NCI-H82 treated with DMSO at 0.1 percent for 48 hours (cell line): ENCODE measurements around the gene ALX4.

Source experiments
- DNase-seq: peaks from one replicate; lab custom pipeline; 2025; ENCODE audit not compliant: unreplicated experiment; lab: John Stamatoyannopoulos, UW

Gene ALX4

GRCh38 chr11:44335919-44336318, 26.0 kb upstream of the ALX4 start:
- no peak for DNase-seq

DNA sequence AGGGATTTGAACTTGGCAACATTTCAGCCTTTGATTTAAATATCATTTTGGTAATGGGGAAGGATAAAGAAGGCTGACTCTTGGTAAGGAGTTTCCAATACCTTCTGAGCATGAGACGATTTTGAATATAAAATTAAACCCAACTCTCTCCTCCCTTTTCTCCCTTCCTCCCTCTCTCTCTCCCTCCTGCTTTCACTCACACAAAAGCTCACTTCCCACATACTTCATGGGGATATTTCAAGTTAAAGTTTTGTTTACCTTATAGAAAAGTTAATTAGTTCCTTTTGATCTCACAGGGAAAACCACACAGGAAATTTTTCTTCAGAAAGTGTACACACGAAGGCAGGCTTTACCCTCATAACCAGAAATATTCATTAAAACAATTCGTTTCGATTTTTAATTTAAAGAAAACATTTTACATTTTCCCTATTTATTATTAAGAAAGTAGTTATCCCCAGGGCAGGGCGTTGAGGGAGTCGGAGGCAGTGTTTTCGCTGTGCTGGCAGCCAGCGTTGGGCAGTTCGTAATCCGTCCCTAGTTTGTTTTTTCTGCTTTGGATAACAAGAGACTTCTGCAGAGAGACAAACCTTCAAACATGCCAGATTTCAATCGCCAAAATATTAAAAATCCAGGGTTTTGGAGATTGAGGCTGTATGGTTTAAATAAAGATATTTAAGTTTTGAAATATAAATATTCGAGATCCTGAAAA, 25.3 kb upstream of the ALX4 start:
- no peak for DNase-seq

- no peak for DNase-seq
Observed at GRCh38 chr11:44334356-44335004, 24.5 kb upstream of the ALX4 start.

DNA sequence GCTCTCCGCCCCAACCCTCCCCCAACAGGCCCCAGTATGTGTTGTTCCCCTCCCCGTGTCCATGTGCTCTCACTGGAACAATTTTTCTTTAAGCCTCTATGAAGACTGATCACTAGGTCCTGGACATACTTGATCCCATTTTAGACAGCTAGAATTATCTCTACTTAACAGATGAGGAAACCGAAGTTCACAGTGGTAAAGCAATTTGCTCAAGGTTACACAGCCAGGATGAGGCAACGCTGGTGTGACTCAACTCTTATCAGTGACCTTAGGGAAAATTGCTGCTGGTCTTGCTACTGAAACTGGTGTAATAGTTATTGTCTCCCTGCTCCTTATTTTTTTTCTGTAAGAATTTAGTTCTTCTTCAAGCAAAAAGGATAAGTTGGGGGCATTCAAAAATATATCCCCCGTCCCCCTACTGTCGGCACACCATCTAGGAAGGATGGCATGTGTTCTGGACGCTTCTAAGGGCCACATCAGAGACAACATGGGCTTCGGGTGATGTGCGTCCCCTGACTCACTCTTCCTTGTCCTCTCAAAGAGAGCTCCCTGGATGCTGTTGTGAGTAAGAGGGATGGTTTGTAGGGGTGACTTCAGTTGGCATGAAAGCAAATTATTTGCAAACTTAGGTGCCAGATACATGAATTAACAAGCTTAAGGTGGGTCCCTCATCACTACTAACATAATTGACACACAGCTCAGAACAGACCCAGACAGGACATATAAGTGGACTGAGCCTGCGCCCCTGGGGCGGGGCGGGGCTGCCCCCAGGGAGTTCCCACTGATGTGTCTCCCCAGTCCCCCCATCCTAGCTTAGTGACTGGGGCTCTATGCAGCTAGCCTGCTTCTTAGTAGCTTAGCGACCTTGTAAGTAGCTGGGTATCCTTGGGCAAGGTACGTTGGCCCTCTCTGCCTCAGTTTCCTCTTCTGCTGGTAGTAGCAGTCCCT, 23.6 kb upstream of the ALX4 start:
- DNase-seq: no peak

GRCh38 chr11:44332665-44333064, 22.7 kb upstream of the ALX4 start:
- no peak for DNase-seq

- no peak for DNase-seq
Observed at GRCh38 chr11:44329472-44330230, 19.7 kb upstream of the ALX4 start.

GRCh38 chr11:44328138-44328660, 18.3 kb upstream of the ALX4 start:
- DNase-seq: no peak

- DNase-seq: no peak
Observed at GRCh38 chr11:44327730-44328129, 17.8 kb upstream of the ALX4 start.

DNA sequence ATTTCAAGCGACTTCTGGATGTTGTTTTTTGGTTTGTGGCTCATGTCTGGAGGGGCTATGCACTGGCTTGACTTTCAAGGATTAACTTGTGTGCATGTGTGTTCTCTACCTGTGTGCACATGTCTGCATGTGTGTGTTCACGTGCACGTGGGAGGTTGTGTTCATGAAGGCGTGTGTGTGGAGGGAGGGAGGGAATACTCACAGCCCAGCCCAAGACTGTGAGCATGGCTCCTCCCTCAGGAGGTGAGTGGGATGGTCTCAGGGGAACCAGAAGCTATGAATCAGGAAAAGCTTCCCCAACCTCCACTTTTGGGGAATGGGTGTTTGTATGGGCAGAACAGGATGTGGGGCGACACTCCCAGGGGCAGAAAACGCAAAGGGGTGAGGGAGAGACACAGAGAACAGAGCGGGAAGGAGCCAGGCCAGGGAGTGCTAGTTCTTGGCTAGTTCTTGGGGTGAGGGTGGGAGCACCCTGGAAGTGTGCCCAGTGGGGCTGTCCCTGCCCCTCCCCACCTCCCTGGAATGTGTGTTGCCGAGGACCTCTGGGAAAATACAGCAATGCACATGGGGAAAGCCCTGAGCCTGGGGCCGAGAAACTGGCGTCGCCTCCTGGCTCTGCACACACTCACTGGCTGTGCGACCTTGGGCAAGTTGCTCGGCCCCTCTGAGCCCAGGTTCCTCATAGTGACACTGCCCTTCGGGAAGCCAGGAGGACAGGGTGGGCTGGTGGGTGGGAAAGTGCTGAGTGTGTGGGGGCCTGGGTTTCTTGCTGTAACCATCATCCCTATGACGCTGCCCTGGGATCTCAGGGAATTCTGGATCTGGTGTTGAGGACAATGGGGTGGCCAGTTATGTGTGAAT, 16.9 kb upstream of the ALX4 start:
- no peak for DNase-seq

DNA sequence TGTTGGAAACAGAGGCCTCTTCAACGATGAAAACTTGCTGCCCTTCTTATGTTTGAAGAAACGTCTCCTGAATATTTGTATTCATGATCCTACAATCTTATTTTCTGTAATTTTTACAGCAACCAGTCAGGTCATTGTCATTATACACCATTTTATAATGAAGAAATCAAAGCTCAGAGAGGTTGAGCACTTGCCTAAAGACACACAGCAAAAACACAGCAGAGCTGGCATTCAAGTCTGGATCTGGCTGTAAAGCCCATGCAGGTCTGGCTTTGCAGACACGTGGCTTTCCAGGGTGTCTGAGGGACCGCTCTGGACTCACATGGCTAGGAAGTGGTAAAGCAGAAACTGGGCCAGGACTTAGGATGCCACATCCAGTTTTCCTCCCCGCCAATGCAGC, 15.8 kb upstream of the ALX4 start:
- no peak for DNase-seq

- no peak for DNase-seq
Observed at GRCh38 chr11:44324749-44325525, 15.0 kb upstream of the ALX4 start.

DNA sequence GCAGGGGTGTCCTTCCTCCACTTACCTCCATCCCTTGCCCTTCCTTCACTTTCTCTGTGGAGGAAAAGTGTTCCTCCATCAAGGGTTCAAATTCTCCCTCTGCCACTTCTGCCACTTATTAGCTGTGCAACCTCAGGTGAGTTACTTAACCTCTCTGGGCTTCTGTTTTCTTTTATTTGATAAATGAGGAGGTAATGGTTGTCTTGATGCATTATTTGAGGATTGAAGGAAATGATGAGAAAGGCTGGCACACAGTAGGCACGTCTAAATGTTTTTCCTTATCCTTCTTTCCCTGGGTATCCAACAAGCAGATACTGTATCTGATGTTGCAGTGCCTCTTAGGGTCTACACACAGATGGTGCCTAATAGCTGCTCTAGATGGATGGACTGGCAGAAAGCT, 14.3 kb upstream of the ALX4 start:
- no peak for DNase-seq

- DNase-seq: no peak
Observed at GRCh38 chr11:44322243-44322642, 12.3 kb upstream of the ALX4 start.

GRCh38 chr11:44321059-44321458, 11.1 kb upstream of the ALX4 start:
- DNase-seq: no peak

GRCh38 chr11:44320289-44320973, 10.5 kb upstream of the ALX4 start:
- no peak for DNase-seq

DNA sequence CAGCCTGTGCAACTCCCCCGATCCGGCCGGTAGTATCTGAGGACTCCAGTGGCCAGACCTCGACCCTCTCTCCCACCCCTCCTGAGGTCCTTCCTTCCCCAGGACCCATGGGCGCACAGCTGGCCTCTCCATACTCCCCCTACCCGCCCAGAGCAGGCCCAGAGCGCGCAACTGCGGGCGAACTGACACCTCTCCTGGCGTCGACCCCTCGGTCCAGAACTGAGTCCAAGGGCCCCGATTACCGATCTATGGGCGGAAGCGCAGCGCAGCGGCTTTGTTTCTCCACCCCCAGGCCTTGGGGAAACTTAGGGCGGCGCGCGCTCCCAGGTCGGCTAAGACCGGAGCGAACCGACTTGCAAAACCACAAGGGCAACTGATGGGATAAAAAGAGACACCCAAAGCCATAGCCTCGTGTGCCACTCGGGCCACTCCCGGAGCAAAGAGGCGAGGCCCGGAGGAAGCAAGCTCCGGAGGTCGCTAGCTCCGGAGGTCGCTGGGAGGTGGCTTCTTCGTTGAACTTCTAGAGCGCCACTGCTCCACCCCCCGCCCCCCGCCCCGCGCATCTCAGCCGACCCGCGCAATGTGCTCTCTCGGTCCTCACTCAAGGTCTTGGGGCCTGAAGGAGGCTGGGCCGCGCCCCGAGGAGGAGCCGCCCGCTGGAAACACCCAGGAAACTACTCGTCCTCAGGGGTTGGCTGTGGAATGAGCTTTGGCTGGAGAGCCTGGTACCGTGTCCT, 9.8 kb upstream of the ALX4 start:
- DNase-seq: no peak

- no peak for DNase-seq
Observed at GRCh38 chr11:44319170-44319551, 9.2 kb upstream of the ALX4 start.

- DNase-seq: no peak
Observed at GRCh38 chr11:44318369-44318768, 8.4 kb upstream of the ALX4 start.
